Panc1 (cell line): ENCODE measurements around the gene TAF7. TPM values are rescaled to one million over a fixed set of nuclear protein-coding genes. Genes with fewer than 3 reads are reported as not detected.
"Not testable (repeated sequence)": the region's sequence is repeated elsewhere in the genome, so short reads cannot be mapped to it uniquely, and the experiment has no call there.

Experiments
- ATAC-seq: fragments of 200-7000 bp; cut with Tn5 transposase; 2 replicates; pipeline ENCODE4 v1.9.1; 2020; ENCODE audit warnings: mild to moderate bottlenecking, moderate library complexity
- BruUV-seq: library from RNA; stranded (reverse); fragments of 400-500 nt; replicated peaks from 2 replicates; lab custom pipeline; 2021; lab: Mats Ljungman, UMichigan
- CTCF ChIA-PET: fragments of 300-600 bp; sonication (Branson Sonifier 250); formaldehyde crosslinking; loops from one replicate; lab custom pipeline; 2022; ENCODE audit warnings: antibody characterized with exemption; lab: Charles Lee
- POLR2A ChIA-PET: fragments of 300-600 bp; sonication (Branson Sonifier 250); formaldehyde crosslinking; loops from one replicate; lab custom pipeline; 2022; ENCODE audit warnings: antibody characterized with exemption; lab: Charles Lee
- DNase-seq: peaks from one replicate; pipeline ENCODE4 v3.0.0-alpha.2; 2010; ENCODE audit warnings: low read depth, low spot score
- H3K27ac ChIP-seq: 2 replicates; pipeline ENCODE4 v1.5.1; 2011; ENCODE audit warnings: mild to moderate bottlenecking, low read length, inconsistent platforms
- H3K27me3 ChIP-seq: fragments of 200-500 bp; sonication (Bioruptor generic); 2 replicates; pipeline ENCODE4 v1.6.0; 2014; ENCODE audit warnings: low read length, inconsistent platforms; ENCODE audit not compliant: control insufficient read depth, insufficient read depth
- H3K36me3 ChIP-seq: fragments of 200-500 bp; sonication (Bioruptor generic); 2 replicates; pipeline ENCODE4 v1.5.1; 2014; ENCODE audit warnings: inconsistent platforms, mild to moderate bottlenecking, low read length, moderate library complexity; ENCODE audit not compliant: control insufficient read depth, insufficient read depth
- H3K4me1 ChIP-seq: 2 replicates; pipeline ENCODE4 v1.5.1; 2011; ENCODE audit warnings: inconsistent platforms, mild to moderate bottlenecking, low read length, moderate library complexity; ENCODE audit not compliant: control insufficient read depth, insufficient read depth
- H3K4me3 ChIP-seq, 2 experiments: 2 replicates each; pipeline ENCODE4 v1.5.1; 2011 to 2012; ENCODE audit warnings: low read depth in 2 of 2, low read length in 2 of 2, mild to moderate bottlenecking in 2 of 2, inconsistent platforms in 1 of 2, moderate library complexity in 1 of 2
- H3K9me3 ChIP-seq: fragments of 200-500 bp; sonication (Bioruptor generic); 2 replicates; pipeline ENCODE4 v1.5.1; 2014; ENCODE audit warnings: low read depth, mild to moderate bottlenecking, inconsistent platforms, low read length, moderate library complexity; ENCODE audit not compliant: control insufficient read depth, insufficient read depth
- CTCF ChIP-seq: fragments of 450-650 bp; IDR thresholded peaks from 2 replicates; pipeline ENCODE4 v1.5.1; 2017; ENCODE audit warnings: mild to moderate bottlenecking
- POLR2AphosphoS5 ChIP-seq: IDR thresholded peaks from 2 replicates; pipeline ENCODE4 v1.6.1; 2012; ENCODE audit warnings: mild to moderate bottlenecking, low read depth, low read length, moderate library complexity
- REST ChIP-seq, 2 experiments: IDR thresholded peaks; 2 replicates each; pipeline ENCODE4 v1.6.1; 2011 to 2012; ENCODE audit warnings: low read depth in 2 of 2, control low read depth in 1 of 2, low read length in 1 of 2, mild to moderate bottlenecking in 1 of 2, moderate library complexity in 1 of 2; ENCODE audit not compliant: insufficient read depth in 1 of 2
- SIN3A ChIP-seq: IDR thresholded peaks from 2 replicates; pipeline ENCODE4 v1.6.1; 2012; ENCODE audit warnings: low read depth, mild to moderate bottlenecking, low read length, moderate library complexity, borderline replicate concordance; ENCODE audit not compliant: insufficient read depth
- TCF7L2 ChIP-seq: IDR thresholded peaks from 2 replicates; pipeline ENCODE4 v1.6.1; 2011; ENCODE audit warnings: mild to moderate bottlenecking, low read depth, low read length, inconsistent platforms
- in situ Hi-C: cut with HindIII; loops from 2 replicates; pipeline ENCODE4 v1.10.0; 2016; ENCODE audit warnings: low sequenced_read_pairs, low pct_unique_long_range_greater_than_20kb
- intact Hi-C: fragments of 100-400 bp; cut with micrococcal nuclease; formaldehyde crosslinking; loops from one replicate; pipeline ENCODE4 v1.10.0; 2022; ENCODE audit not compliant: unreplicated experiment
- total RNA-seq: library from RNA; stranded (reverse); gene quantifications from one replicate; pipeline ENCODE4 v1.2.1, GENCODE V29; 2021; ENCODE audit not compliant: unreplicated experiment

The TAF7 gene
- total RNA-seq, 1 experiment from 2014 or later: 71.0 TPM

GRCh38 chr5:141342773-141343172 is 22.2 kb upstream of the TAF7 start:
- no peaks in the 10 kb centered on the region for H3K36me3 ChIP-seq
- in situ Hi-C loops: loop anchor here (25.0 kb wide), 1 partner anchor 155 kb away; the partner anchor contains the start of genes PCDHB10, PCDHB11, PCDHB16 and PCDHB8
- CTCF ChIA-PET: interaction anchor here (0.6 kb wide), 1 partner anchor 595 kb away, joined by 3 read pairs; no protein-coding TSS in a partner anchor
- H3K27me3 ChIP-seq: no peaks in the 10 kb centered on the region
- no peaks in the 10 kb centered on the region for H3K4me1 ChIP-seq
- TF ChIP-seq TCF7L2: no peak
- no peak for TF ChIP-seq CTCF
- TF ChIP-seq POLR2AphosphoS5: no peak
- TF ChIP-seq SIN3A: no peak
- TF ChIP-seq REST (IDR thresholded peaks at IDR 0.05; ENCODE audit: insufficient read depth in 1 of 2, low read depth in 2 of 2, low read length in 1 of 2): no peak
- H3K27ac ChIP-seq: no peak overlapping the region
- no peaks in the 10 kb centered on the region; the same call in 1 of the 2 replicates for H3K9me3 ChIP-seq
- DNase-seq (no peak), ATAC-seq (no peak)
- intact Hi-C loops: no loop called here
- BruUV-seq: no TSS peak
- POLR2A ChIA-PET: interaction anchor here (1.0 kb wide), 1 partner anchor 22 kb away, joined by 3 read pairs; no protein-coding TSS in a partner anchor
- H3K4me3 ChIP-seq: no peak overlapping the region

- POLR2A ChIA-PET, H3K27me3 ChIP-seq, H3K4me1 ChIP-seq, H3K27ac ChIP-seq, H3K36me3 ChIP-seq, H3K4me3 ChIP-seq, CTCF ChIA-PET, intact Hi-C loops, BruUV-seq, H3K9me3 ChIP-seq, DNase-seq, ATAC-seq: not testable (repeated sequence)
- in situ Hi-C loops: loop anchor here (25.0 kb wide), 1 partner anchor 154 kb away; the partner anchor contains the start of genes PCDHB10, PCDHB11, PCDHB16 and PCDHB8
Measured at GRCh38 chr5:141340781-141341354, 20.3 kb upstream of the TAF7 start.
